ENCODE results near the gene TMEM169. TPM values are rescaled to one million over a fixed set of nuclear protein-coding genes. Genes with fewer than 3 reads are reported as not detected.

The TMEM169 gene
- total RNA-seq, 4 donors from 2014 or later: 0.09 to 0.29 (median 0.19) TPM; not detected in 1

DNA sequence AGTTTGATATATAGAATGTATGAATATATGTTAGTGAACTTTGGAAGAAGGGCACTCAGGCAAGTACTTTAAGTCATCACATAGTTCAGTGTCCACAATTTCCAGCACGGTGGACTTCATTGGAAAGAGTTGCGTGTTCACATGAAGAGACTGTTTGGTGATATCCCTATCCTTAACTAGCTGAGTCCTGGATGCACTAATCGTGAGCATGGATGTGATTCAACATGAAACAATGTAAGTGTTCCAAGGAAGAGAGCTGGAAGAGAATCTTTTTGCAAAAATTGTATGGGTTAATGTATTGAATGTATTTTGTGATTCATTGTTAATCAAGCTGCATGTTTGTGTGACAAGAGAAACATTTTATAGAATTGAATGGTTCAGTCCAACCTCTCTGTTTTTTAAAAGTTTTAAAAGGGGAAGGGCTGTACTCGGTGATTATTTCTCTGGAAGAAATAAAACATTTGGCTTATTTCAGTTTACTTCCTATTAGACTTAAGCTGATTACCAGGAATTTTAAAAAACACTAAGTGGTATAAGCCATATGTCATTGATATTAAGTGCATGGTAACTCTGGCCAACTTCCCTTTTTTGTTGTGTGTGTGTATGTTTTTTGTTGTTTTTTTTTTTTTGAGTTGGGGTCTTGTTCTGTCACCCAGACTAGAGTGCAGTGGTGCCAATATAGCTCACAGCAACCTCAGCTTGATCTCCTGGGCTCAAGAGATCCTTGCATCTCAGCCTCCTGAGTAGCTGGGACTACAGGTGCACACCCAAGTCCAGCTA lies 36.0 kb downstream of the TMEM169 start:
- 74 to 76% methylated on average over 4 of the region's 4 CpGs for WGBS, 2 donors
- Histone ChIP-seq H3K36me3 (peaks cover 9 to 90% (median 21%) of the 10 kb centered on the region in 3 donors), H3K4me1 (peaks cover 0 to 56% (median 6%) of the 10 kb centered on the region in 3 donors), H3K27ac (peak overlapping the region in 1 of 4 donors; percentile 15), H3K9me3 (no peaks in the 10 kb centered on the region), H3K27me3 (no peaks in the 10 kb centered on the region), H3K4me3 (no peak overlapping the region)
- no peak for DNase-seq
- intact Hi-C loops (cut with DNase I): no loop called here
- TF ChIP-seq POLR2A (IDR thresholded peaks at IDR 0.05) (no peak), CTCF (IDR thresholded peaks at IDR 0.05) (no peak)

DNA sequence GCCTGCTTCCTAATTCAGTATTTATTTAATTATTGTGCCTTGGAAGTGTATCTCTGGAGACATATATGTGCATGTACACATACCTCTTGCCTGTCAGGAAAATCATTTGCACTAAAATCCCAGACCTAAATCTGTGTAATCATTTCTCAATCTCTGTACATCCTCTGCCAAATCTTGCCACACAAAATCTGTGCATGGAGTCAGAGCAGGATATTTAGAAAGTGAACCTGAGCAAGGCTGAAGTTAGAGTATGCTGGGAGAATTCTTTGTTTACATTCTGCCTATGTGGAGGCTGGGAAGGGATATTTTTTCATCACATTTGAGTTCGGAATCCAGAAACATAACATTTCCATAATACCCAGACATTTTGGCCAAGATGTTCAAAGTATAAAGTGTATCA lies 36.8 kb downstream of the TMEM169 start:
- Histone ChIP-seq H3K36me3 (peaks cover 9 to 90% (median 28%) of the 10 kb centered on the region in 3 donors), H3K9me3 (no peaks in the 10 kb centered on the region), H3K4me1 (peaks cover 0 to 52% (median 6%) of the 10 kb centered on the region in 3 donors), H3K27ac (peak overlapping the region in 1 of 4 donors; percentile 15), H3K4me3 (no peak overlapping the region), H3K27me3 (no peaks in the 10 kb centered on the region)
- 85 to 91% methylated on average over 1 of the region's 1 CpG for WGBS, 2 donors
- no peak for DNase-seq
- intact Hi-C loops (cut with DNase I): no loop called here
- no peak for TF ChIP-seq CTCF (IDR thresholded peaks at IDR 0.05)

GRCh38 chr2:216119146-216119545 lies 37.4 kb downstream of the TMEM169 start:
- Histone ChIP-seq H3K4me3 (no peak overlapping the region), H3K27ac (no peak overlapping the region), H3K36me3 (peaks cover 9 to 90% (median 33%) of the 10 kb centered on the region in 3 donors), H3K9me3 (no peaks in the 10 kb centered on the region), H3K27me3 (no peaks in the 10 kb centered on the region), H3K4me1 (peaks cover 0 to 48% (median 4%) of the 10 kb centered on the region in 3 donors)
- DNase-seq: no peak
- no peak for TF ChIP-seq POLR2A (IDR thresholded peaks at IDR 0.05)
- TF ChIP-seq CTCF (IDR thresholded peaks at IDR 0.05): no peak
- WGBS, 2 donors: 52 to 65% methylated on average over 2 of the region's 2 CpGs
- intact Hi-C loops (cut with DNase I): no loop called here

DNA sequence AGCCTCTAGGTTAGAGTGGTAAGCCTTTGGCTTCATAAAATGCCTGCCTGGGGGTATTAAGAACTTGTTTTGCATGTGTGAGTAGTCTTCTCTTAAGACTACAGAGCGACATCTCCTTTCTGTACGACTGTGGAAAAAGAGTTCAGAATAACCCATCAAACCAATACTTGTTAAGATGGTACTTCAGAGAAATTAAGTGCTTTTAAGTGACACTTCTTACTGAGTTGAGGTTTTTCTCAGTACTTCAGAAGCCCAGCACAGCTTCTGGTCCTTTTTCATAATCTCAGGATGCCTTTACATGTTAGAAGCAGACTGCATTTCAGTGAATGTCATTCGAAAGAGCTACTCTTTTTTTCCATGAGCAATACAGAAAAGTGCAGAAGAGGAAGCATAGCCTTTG lies 38.3 kb downstream of the TMEM169 start:
- TF ChIP-seq CTCF (IDR thresholded peaks at IDR 0.05): no peak
- TF ChIP-seq POLR2A (IDR thresholded peaks at IDR 0.05): no peak
- intact Hi-C loops (cut with DNase I): no loop called here
- H3K4me3 ChIP-seq: no peak overlapping the region
- H3K36me3 ChIP-seq: peaks cover 9 to 94% (median 33%) of the 10 kb centered on the region in 3 donors
- H3K4me1 ChIP-seq: peaks cover 0 to 44% (median 0%) of the 10 kb centered on the region in 3 donors
- 59 to 69% methylated on average over 3 of the region's 3 CpGs for WGBS, 2 donors
- H3K27me3 ChIP-seq: no peaks in the 10 kb centered on the region
- no peak overlapping the region for H3K27ac ChIP-seq
- no peaks in the 10 kb centered on the region for H3K9me3 ChIP-seq
- DNase-seq: no peak

GRCh38 chr2:216121255-216121654 lies 39.5 kb downstream of the TMEM169 start:
- Histone ChIP-seq H3K9me3 (no peaks in the 10 kb centered on the region), H3K36me3 (peaks cover 9 to 100% (median 45%) of the 10 kb centered on the region in 3 donors), H3K4me3 (no peak overlapping the region), H3K27me3 (no peaks in the 10 kb centered on the region), H3K27ac (no peak overlapping the region), H3K4me1 (peaks cover 0 to 32% (median 0%) of the 10 kb centered on the region in 3 donors)
- TF ChIP-seq POLR2A (IDR thresholded peaks at IDR 0.05): no peak
- no peak for TF ChIP-seq CTCF (IDR thresholded peaks at IDR 0.05)
- intact Hi-C loops (cut with DNase I): no loop called here
- DNase-seq: no peak
- 83 to 91% methylated on average over 3 of the region's 3 CpGs for WGBS, 2 donors

Measured in esophagus squamous epithelium (tissue), 5 donors.